IMR-90 (cell line): ENCODE measurements around the gene KIF12. TPM values are rescaled to one million over a fixed set of nuclear protein-coding genes. Genes with fewer than 3 reads are reported as not detected.

ENCODE experiments used
- ATAC-seq: fragments of 200-7000 bp; cut with Tn5 transposase; 2 replicates; pipeline ENCODE4 v1.9.1; 2020; ENCODE audit warnings: low read depth, mild to moderate bottlenecking, moderate library complexity
- BruUV-seq: library from RNA; stranded (reverse); fragments of 400-500 nt; replicated peaks from 2 replicates; lab custom pipeline; 2021; lab: Mats Ljungman, UMichigan
- CTCF ChIA-PET: fragments of 300-600 bp; formaldehyde crosslinking; extraction: SDS; loops from one replicate; lab custom pipeline; 2021; ENCODE audit warnings: antibody characterized with exemption; lab: Yijun Ruan, JAX
- POLR2A ChIA-PET: fragments of 300-600 bp; sonication (Branson Sonifier 250); formaldehyde crosslinking; loops from one replicate; lab custom pipeline; 2022; ENCODE audit warnings: antibody characterized with exemption; ENCODE audit not compliant: unreplicated experiment; lab: Charles Lee
- DNase-seq: peaks from one replicate; pipeline ENCODE4 v3.0.0; 2013
- H2AFZ ChIP-seq: replicated peaks from 2 replicates; pipeline ENCODE3; 2013; ENCODE audit warnings: low read length, mild to moderate bottlenecking; ENCODE audit not compliant: poor library complexity
- H2AK5ac ChIP-seq: 2 replicates; pipeline ENCODE4 v1.6.1; 2013; ENCODE audit warnings: low read depth, low read length, inconsistent platforms
- H2AK9ac ChIP-seq: replicated peaks from 2 replicates; pipeline ENCODE3; 2013; ENCODE audit warnings: mild to moderate bottlenecking, low read depth, low read length, moderate library complexity; ENCODE audit not compliant: poor library complexity
- H2BK120ac ChIP-seq: 2 replicates; pipeline ENCODE4 v1.6.1; 2013; ENCODE audit warnings: low read depth, low read length, inconsistent platforms
- H2BK15ac ChIP-seq: 3 replicates; pipeline ENCODE4 v1.6.1; 2013; ENCODE audit warnings: low read depth, low read length, inconsistent platforms
- H2BK20ac ChIP-seq: 2 replicates; pipeline ENCODE4 v1.6.1; 2013; ENCODE audit warnings: low read depth, mild to moderate bottlenecking, inconsistent platforms, low read length, moderate library complexity
- H2BK5ac ChIP-seq: 2 replicates; pipeline ENCODE4 v1.6.1; 2013; ENCODE audit warnings: mild to moderate bottlenecking, low read depth, low read length, inconsistent platforms; ENCODE audit not compliant: poor library complexity, severe bottlenecking
- H3K14ac ChIP-seq: replicated peaks from 2 replicates; pipeline ENCODE4 v1.6.1; 2013; ENCODE audit warnings: low read depth, low read length, inconsistent platforms
- H3K18ac ChIP-seq: 2 replicates; pipeline ENCODE4 v1.6.1; 2013; ENCODE audit warnings: low read depth, low read length, control low read depth
- H3K23ac ChIP-seq: 2 replicates; pipeline ENCODE4 v1.6.1; 2013; ENCODE audit warnings: low read depth, low read length, inconsistent platforms
- H3K27ac ChIP-seq: 2 replicates; pipeline ENCODE4 v1.5.1; 2013; ENCODE audit warnings: mild to moderate bottlenecking, control low read depth, low read length; ENCODE audit not compliant: insufficient read depth
- H3K27me3 ChIP-seq: 2 replicates; pipeline ENCODE4 v1.6.1; 2013; ENCODE audit warnings: low read length; ENCODE audit not compliant: control insufficient read depth, insufficient read depth
- H3K36me3 ChIP-seq: 2 replicates; pipeline ENCODE4 v1.6.1; 2013; ENCODE audit warnings: low read length, mixed read lengths; ENCODE audit not compliant: control insufficient read depth, insufficient read depth
- H3K4ac ChIP-seq: 2 replicates; pipeline ENCODE4 v1.6.1; 2013; ENCODE audit warnings: low read depth, low read length, inconsistent platforms
- H3K4me1 ChIP-seq: 2 replicates; pipeline ENCODE4 v1.6.1; 2013; ENCODE audit warnings: low read length, mixed read lengths; ENCODE audit not compliant: control insufficient read depth, insufficient read depth
- H3K4me2 ChIP-seq: 2 replicates; pipeline ENCODE4 v1.6.1; 2013; ENCODE audit warnings: low read depth, mild to moderate bottlenecking, control low read depth, low read length, moderate library complexity
- H3K4me3 ChIP-seq: 2 replicates; pipeline ENCODE4 v1.5.1; 2013; ENCODE audit warnings: low read depth, mild to moderate bottlenecking, control low read depth, low read length, moderate library complexity; ENCODE audit not compliant: insufficient read depth
- H3K56ac ChIP-seq: 2 replicates; pipeline ENCODE4 v1.6.1; 2013; ENCODE audit warnings: low read length, inconsistent platforms; ENCODE audit not compliant: insufficient read depth; ENCODE audit errors: extremely low read depth
- H3K79me1 ChIP-seq, 2 experiments: 2 replicates each; pipeline ENCODE4 v1.6.1; 2013; ENCODE audit warnings: low read length in 2 of 2, inconsistent platforms in 1 of 2, low read depth in 1 of 2
- H3K9ac ChIP-seq: 2 replicates; pipeline ENCODE4 v1.6.1; 2013; ENCODE audit warnings: low read depth, low read length, control low read depth
- H3K9me1 ChIP-seq: 2 replicates; pipeline ENCODE4 v1.6.1; 2013; ENCODE audit warnings: low read length, inconsistent platforms; ENCODE audit not compliant: insufficient read depth
- H3K9me3 ChIP-seq: 2 replicates; pipeline ENCODE4 v1.6.1; 2013; ENCODE audit warnings: low read length; ENCODE audit not compliant: control insufficient read depth, insufficient read depth
- H4K20me1 ChIP-seq: 2 replicates; pipeline ENCODE4 v1.6.1; 2013; ENCODE audit warnings: low read length, inconsistent platforms; ENCODE audit not compliant: insufficient read depth
- H4K5ac ChIP-seq: 2 replicates; pipeline ENCODE4 v1.6.1; 2013; ENCODE audit warnings: mild to moderate bottlenecking, low read depth, low read length, control low read depth
- H4K8ac ChIP-seq, 2 experiments: 2 replicates each; pipeline ENCODE4 v1.6.1; 2013; ENCODE audit warnings: low read depth in 2 of 2, low read length in 2 of 2, control low read depth in 1 of 2, inconsistent platforms in 1 of 2
- H4K91ac ChIP-seq: 2 replicates; pipeline ENCODE4 v1.6.1; 2013; ENCODE audit warnings: low read depth, low read length, inconsistent platforms; ENCODE audit not compliant: insufficient read depth
- BHLHE40 ChIP-seq: fragments of 150-350 bp; IDR thresholded peaks from 2 replicates; pipeline ENCODE4 v1.6.1; 2016; ENCODE audit warnings: mild to moderate bottlenecking, low read depth, low read length
- CEBPB ChIP-seq: IDR thresholded peaks from 2 replicates; pipeline ENCODE4 v1.6.1; 2012; ENCODE audit warnings: low read depth, low read length, improper control_type of control experiment
- CHD1 ChIP-seq: IDR thresholded peaks from 2 replicates; pipeline ENCODE4 v1.6.1; 2012; ENCODE audit warnings: low read depth, low read length, improper control_type of control experiment
- CTCF ChIP-seq: conservative IDR thresholded peaks from 2 replicates; pipeline ENCODE4 v1.5.1; 2012; ENCODE audit warnings: mild to moderate bottlenecking, low read depth, low read length, improper control_type of control experiment
- FOS ChIP-seq: fragments of 150-350 bp; IDR thresholded peaks from 2 replicates; pipeline ENCODE4 v1.6.1; 2016; ENCODE audit warnings: low read depth, low read length
- MAFK ChIP-seq: IDR thresholded peaks from 2 replicates; pipeline ENCODE4 v1.6.1; 2012; ENCODE audit warnings: low read depth, low read length, improper control_type of control experiment
- MAZ ChIP-seq: IDR thresholded peaks from 2 replicates; pipeline ENCODE4 v1.6.1; 2012; ENCODE audit warnings: low read depth, mild to moderate bottlenecking, low read length, improper control_type of control experiment, moderate library complexity, borderline replicate concordance
- MXI1 ChIP-seq: IDR thresholded peaks from 2 replicates; pipeline ENCODE4 v1.6.1; 2012; ENCODE audit warnings: low read depth, mild to moderate bottlenecking, low read length, moderate library complexity, borderline replicate concordance
- NFE2L2 ChIP-seq: fragments of 150-350 bp; IDR thresholded peaks from 2 replicates; pipeline ENCODE4 v1.6.1; 2016; ENCODE audit warnings: low read depth, mild to moderate bottlenecking, low read length
- POLR2A ChIP-seq: IDR thresholded peaks from 2 replicates; pipeline ENCODE4 v1.6.1; 2012; ENCODE audit warnings: mild to moderate bottlenecking, low read depth, low read length
- RAD21 ChIP-seq: IDR thresholded peaks from 2 replicates; pipeline ENCODE4 v1.6.1; 2012; ENCODE audit warnings: low read length, improper control_type of control experiment
- RCOR1 ChIP-seq: IDR thresholded peaks from 2 replicates; pipeline ENCODE4 v1.6.1; 2012; ENCODE audit warnings: mild to moderate bottlenecking, low read length, improper control_type of control experiment; ENCODE audit not compliant: insufficient replicate concordance
- RFX5 ChIP-seq: IDR thresholded peaks from 2 replicates; pipeline ENCODE4 v1.8.0; 2012; ENCODE audit warnings: low read depth, mild to moderate bottlenecking, low read length, moderate library complexity
- SMC3 ChIP-seq: fragments of 150-350 bp; IDR thresholded peaks from 2 replicates; pipeline ENCODE4 v1.6.1; 2016; ENCODE audit warnings: low read depth, mild to moderate bottlenecking, antibody characterized with exemption, low read length, moderate library complexity
- WGBS, 2 experiments: methylation state at CpG; one replicate each; pipeline versions ENCODE4 v1.1.5 to v1.1.7; 2013; ENCODE audit warnings: missing lambda C conversion rate in 2 of 2; ENCODE audit not compliant: insufficient read length in 1 of 2; ENCODE audit errors: extremely low coverage in 2 of 2; 5-methylcytosine and 5-hydroxymethylcytosine counted together
- dilution Hi-C: fragments of 300-500 bp; cut with HindIII; formaldehyde crosslinking; loops from one replicate; pipeline ENCODE4 v1.14.3; 2018; ENCODE audit warnings: low sequenced_read_pairs; ENCODE audit not compliant: unreplicated experiment
- in situ Hi-C: fragments of 300-500 bp; cut with MboI; formaldehyde crosslinking; loops from 3 replicates; pipeline ENCODE4 v1.14.3; 2019; ENCODE audit warnings: low sequenced_read_pairs, inconsistent platforms, mixed read lengths
- intact Hi-C: fragments of 100-400 bp; cut with micrococcal nuclease; formaldehyde crosslinking; loops from 2 replicates; pipeline ENCODE4 v1.10.0; 2022
- polyA plus RNA-seq, 3 experiments: library from polyadenylated mRNA; depleted of rRNA; stranded (reverse); fragments of >200 nt; gene quantifications; 2 replicates each; pipeline ENCODE4 v1.2.3, GENCODE V29; 2012; ENCODE audit warnings: low replicate concordance in 1 of 3
- total RNA-seq: library from RNA; depleted of rRNA; stranded (reverse); fragments of >200 nt; gene quantifications from 2 replicates; pipeline ENCODE4 v1.2.3, GENCODE V29; 2012
- TF ChIP-seq, protein P1 (sequence below): fragments of 150-350 bp; IDR thresholded peaks from 2 replicates; pipeline ENCODE4 v1.6.1; 2017; ENCODE audit warnings: mild to moderate bottlenecking, antibody characterized with exemption, low read length, low read depth
- TF ChIP-seq, protein P2 (sequence below): fragments of 150-350 bp; IDR thresholded peaks from 2 replicates; pipeline ENCODE4 v1.6.1; 2016; ENCODE audit warnings: low read depth, mild to moderate bottlenecking, low read length, moderate library complexity, borderline replicate concordance

The KIF12 gene
- total and polyA plus RNA-seq, 2 of the 4 experiments (the other 2 are of a cell fraction), result not detected

- in situ Hi-C loops, result no loop called here
- ChIA-PET CTCF (no interaction called here), POLR2A (no interaction called here)
- TF ChIP-seq BHLHE40 (no peak), POLR2A (no peak), MXI1 (no peak), RAD21 (no peak), SMC3 (no peak), CHD1 (no peak), CTCF (no peak), RFX5 (no peak), MAZ (no peak), MAFK (no peak), RCOR1 (no peak), FOS (no peak), NFE2L2 (no peak), CEBPB (no peak)
- TF ChIP-seq, protein P1, sequence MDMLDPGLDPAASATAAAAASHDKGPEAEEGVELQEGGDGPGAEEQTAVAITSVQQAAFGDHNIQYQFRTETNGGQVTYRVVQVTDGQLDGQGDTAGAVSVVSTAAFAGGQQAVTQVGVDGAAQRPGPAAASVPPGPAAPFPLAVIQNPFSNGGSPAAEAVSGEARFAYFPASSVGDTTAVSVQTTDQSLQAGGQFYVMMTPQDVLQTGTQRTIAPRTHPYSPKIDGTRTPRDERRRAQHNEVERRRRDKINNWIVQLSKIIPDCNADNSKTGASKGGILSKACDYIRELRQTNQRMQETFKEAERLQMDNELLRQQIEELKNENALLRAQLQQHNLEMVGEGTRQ, result no peak
- TF ChIP-seq, protein P2, sequence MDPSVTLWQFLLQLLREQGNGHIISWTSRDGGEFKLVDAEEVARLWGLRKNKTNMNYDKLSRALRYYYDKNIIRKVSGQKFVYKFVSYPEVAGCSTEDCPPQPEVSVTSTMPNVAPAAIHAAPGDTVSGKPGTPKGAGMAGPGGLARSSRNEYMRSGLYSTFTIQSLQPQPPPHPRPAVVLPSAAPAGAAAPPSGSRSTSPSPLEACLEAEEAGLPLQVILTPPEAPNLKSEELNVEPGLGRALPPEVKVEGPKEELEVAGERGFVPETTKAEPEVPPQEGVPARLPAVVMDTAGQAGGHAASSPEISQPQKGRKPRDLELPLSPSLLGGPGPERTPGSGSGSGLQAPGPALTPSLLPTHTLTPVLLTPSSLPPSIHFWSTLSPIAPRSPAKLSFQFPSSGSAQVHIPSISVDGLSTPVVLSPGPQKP, result no peak
- no peak overlapping the region for H2BK120ac ChIP-seq
- DNase-seq, result no peak
- no peak overlapping the region for H3K4me2 ChIP-seq
- intact Hi-C loops, result no loop called here
- no peak overlapping the region for H3K4ac ChIP-seq
- H2AK9ac ChIP-seq, result peak overlapping the region; percentile 7
- H3K79me1 ChIP-seq, result no peaks in the 10 kb centered on the region
- H3K4me1 ChIP-seq, result no peaks in the 10 kb centered on the region
- H4K8ac ChIP-seq, result no peak overlapping the region
- no peak overlapping the region for H2BK15ac ChIP-seq
- H3K23ac ChIP-seq, result no peak overlapping the region
- no peak overlapping the region for H4K5ac ChIP-seq
- H2BK20ac ChIP-seq, result no peak overlapping the region
- no peak overlapping the region for H2AK5ac ChIP-seq
- H3K56ac ChIP-seq, result no peak overlapping the region
- peaks cover 14% of the 10 kb centered on the region for H3K27me3 ChIP-seq
- H2AFZ ChIP-seq, result no peak overlapping the region
- BruUV-seq, result no TSS peak
- WGBS, 2 experiments, result no CpG with 5 or more reads among the region's 4 CpGs
- no peaks in the 10 kb centered on the region for H3K9me3 ChIP-seq
- no peak overlapping the region for H2BK5ac ChIP-seq
- no peak for ATAC-seq
- dilution Hi-C loops, result no loop called here
- no peak overlapping the region for H4K91ac ChIP-seq
- no peak overlapping the region for H3K18ac ChIP-seq
- H3K36me3 ChIP-seq, result peaks cover 4% of the 10 kb centered on the region; the same call in 1 of the 2 replicates
- H3K9ac ChIP-seq, result no peak overlapping the region
- no peaks in the 10 kb centered on the region for H3K9me1 ChIP-seq
- H3K14ac ChIP-seq, result no peak overlapping the region
- H3K4me3 ChIP-seq, result no peak overlapping the region
- no peaks in the 10 kb centered on the region for H4K20me1 ChIP-seq
- H3K27ac ChIP-seq, result no peak overlapping the region
Measured at GRCh38 chr9:114061830-114062474, 37.1 kb downstream of the KIF12 start.
